Measurements from ENCODE around the gene MUCL3. TPM values are rescaled to one million over a fixed set of nuclear protein-coding genes. Genes with fewer than 3 reads are reported as not detected.

The MUCL3 gene
- total and polyA plus RNA-seq, 10 of the 15 experiments (the other 5 are each of a cell fraction or from before 2014, with no cell fraction given) = 0.03 to 1.4 (median 0.61) TPM

- TF ChIP-seq CTCF (IDR thresholded peaks at IDR 0.05 in 2 of 3, conservative IDR thresholded peaks at IDR 0.05 in 1 of 3; ENCODE audit: control insufficient read depth in 2 of 3, extremely low read depth in 1 of 3, insufficient read depth in 1 of 3, low read depth in 3 of 3, low read length in 3 of 3) = no peak
- TF ChIP-seq CHD4 (IDR thresholded peaks at IDR 0.05) = no peak
- peak; percentile 36; the same call in 1 of the 2 replicates for TF ChIP-seq PML (IDR thresholded peaks at IDR 0.05; ENCODE audit: low read length)
- TF ChIP-seq SIN3A (IDR thresholded peaks at IDR 0.05; ENCODE audit: low read depth, low read length) = no peak
- no peak for TF ChIP-seq IRF4 (IDR thresholded peaks at IDR 0.05; ENCODE audit: low read depth, low read length)
- no peak for TF ChIP-seq ZNF217 (IDR thresholded peaks at IDR 0.05)
- no peak for TF ChIP-seq SMAD1 (IDR thresholded peaks at IDR 0.05; ENCODE audit: low read depth, partially characterized antibody)
- peak in 1 of 2 experiments; percentile 95; a peak in 2 of 3 replicates for TF ChIP-seq EGR1 (IDR thresholded peaks at IDR 0.05; ENCODE audit: borderline replicate concordance in 1 of 2, low read depth in 2 of 2, low read length in 2 of 2)
- TF ChIP-seq NR2C2 (IDR thresholded peaks at IDR 0.05; ENCODE audit: borderline replicate concordance, control insufficient read depth, insufficient read length, low read depth) = no peak
- TF ChIP-seq TCF3 (IDR thresholded peaks at IDR 0.05; ENCODE audit: borderline replicate concordance, insufficient read depth, low read depth, low read length) = no peak
- no peak for TF ChIP-seq MEF2A (IDR thresholded peaks at IDR 0.05; ENCODE audit: insufficient read depth, low read depth, low read length)
- no peak for TF ChIP-seq PBX3 (IDR thresholded peaks at IDR 0.05; ENCODE audit: insufficient replicate concordance, low read depth, low read length)
- no peak for TF ChIP-seq FOXM1 (IDR thresholded peaks at IDR 0.05; ENCODE audit: low read depth, low read length)
- TF ChIP-seq MYC (IDR thresholded peaks at IDR 0.05; ENCODE audit: insufficient read depth, insufficient read length, insufficient replicate concordance, low read length, severe bottlenecking) = no peak
- no peak for TF ChIP-seq TCF7 (IDR thresholded peaks at IDR 0.05; ENCODE audit: borderline replicate concordance)
- no peak for TF ChIP-seq NBN (IDR thresholded peaks at IDR 0.05)
- TF ChIP-seq BMI1 (IDR thresholded peaks at IDR 0.05; ENCODE audit: borderline replicate concordance) = peak; percentile 44; the same call in 1 of the 2 replicates
- TF ChIP-seq PAX8 (IDR thresholded peaks at IDR 0.05) = no peak
- TF ChIP-seq CBFB (IDR thresholded peaks at IDR 0.05; ENCODE audit: low read depth) = peak; percentile 82
- no peak for TF ChIP-seq EZH2 (IDR thresholded peaks at IDR 0.05; ENCODE audit: borderline replicate concordance, control insufficient read depth, low read depth, low read length)
- no peak for TF ChIP-seq USF2 (IDR thresholded peaks at IDR 0.05; ENCODE audit: borderline replicate concordance, low read depth, low read length)
- no peak for TF ChIP-seq NFXL1 (IDR thresholded peaks at IDR 0.05; ENCODE audit: borderline replicate concordance)
- peak; percentile 90 for TF ChIP-seq ZBTB40 (IDR thresholded peaks at IDR 0.05; ENCODE audit: borderline replicate concordance)
Measured at GRCh38 chr6:30955367-30956042, 14.7 kb downstream of the MUCL3 start (continued).
